ENCODE data around the gene CSRP1. TPM values are rescaled to one million over a fixed set of nuclear protein-coding genes. Genes with fewer than 3 reads are reported as not detected.

The CSRP1 gene
- total RNA-seq, 2 donors from 2014 or later: 186 to 376 TPM

GRCh38 chr1:201466492-201466891 is 40.4 kb downstream of the CSRP1 start:
- peaks cover 3% of the 10 kb centered on the region for H3K4me1 ChIP-seq
- no peaks in the 10 kb centered on the region for H3K9me3 ChIP-seq
- H3K4me3 ChIP-seq: no peak overlapping the region
- H3K36me3 ChIP-seq: no peaks in the 10 kb centered on the region
- H3K27ac ChIP-seq: no peak overlapping the region
- no peak for DNase-seq
- H3K9ac ChIP-seq (ENCODE audit: low read depth in 2 of 2, low read length in 2 of 2): peak overlapping the region; percentile 8 to 57
- H3K27me3 ChIP-seq: peaks cover 13% of the 10 kb centered on the region
- intact Hi-C loops (cut with DNase I): no loop called here
- TF ChIP-seq CTCF (IDR thresholded peaks at IDR 0.05): no peak

GRCh38 chr1:201465698-201466290 is 41.1 kb downstream of the CSRP1 start:
- Histone ChIP-seq H3K9me3 (no peaks in the 10 kb centered on the region), H3K36me3 (no peaks in the 10 kb centered on the region), H3K27ac (no peak overlapping the region), H3K27me3 (peaks cover 13% of the 10 kb centered on the region), H3K9ac (ENCODE audit: low read depth in 2 of 2, low read length in 2 of 2) (peak overlapping the region in 1 of 2 donors; percentile 57), H3K4me1 (peaks cover 3% of the 10 kb centered on the region), H3K4me3 (no peak overlapping the region)
- no peak for TF ChIP-seq CTCF (IDR thresholded peaks at IDR 0.05)
- intact Hi-C loops (cut with DNase I): no loop called here
- DNase-seq: no peak

GRCh38 chr1:201463071-201463552 is 43.8 kb downstream of the CSRP1 start:
- Histone ChIP-seq H3K27ac (no peak overlapping the region), H3K9ac (ENCODE audit: low read depth in 2 of 2, low read length in 2 of 2) (peak overlapping the region in 1 of 2 donors; percentile 9), H3K36me3 (no peaks in the 10 kb centered on the region), H3K4me1 (peaks cover under 1% of the 10 kb centered on the region), H3K4me3 (no peak overlapping the region), H3K27me3 (no peaks in the 10 kb centered on the region), H3K9me3 (no peaks in the 10 kb centered on the region)
- intact Hi-C loops (cut with DNase I): no loop called here
- TF ChIP-seq CTCF (IDR thresholded peaks at IDR 0.05): no peak
- no peak for DNase-seq

GRCh38 chr1:201461645-201462441 is 45.1 kb downstream of the CSRP1 start:
- no peaks in the 10 kb centered on the region for H3K27me3 ChIP-seq
- peak; percentile 67 for DNase-seq
- peak overlapping the region in 1 of 2 donors; percentile 26 for H3K9ac ChIP-seq (ENCODE audit: low read depth in 2 of 2, low read length in 2 of 2)
- H3K9me3 ChIP-seq: no peaks in the 10 kb centered on the region
- TF ChIP-seq CTCF (IDR thresholded peaks at IDR 0.05): no peak
- intact Hi-C loops (cut with DNase I): no loop called here
- H3K27ac ChIP-seq: peak overlapping the region; percentile 63
- no peak overlapping the region for H3K4me3 ChIP-seq
- no peaks in the 10 kb centered on the region for H3K4me1 ChIP-seq
- H3K36me3 ChIP-seq: no peaks in the 10 kb centered on the region

- TF ChIP-seq CTCF (IDR thresholded peaks at IDR 0.05): no peak
- intact Hi-C loops (cut with DNase I): no loop called here
- no peaks in the 10 kb centered on the region for H3K36me3 ChIP-seq
- H3K9ac ChIP-seq (ENCODE audit: low read depth in 2 of 2, low read length in 2 of 2): peak overlapping the region in 1 of 2 donors; percentile 2
- peak overlapping the region; percentile 63 for H3K27ac ChIP-seq
- no peaks in the 10 kb centered on the region for H3K27me3 ChIP-seq
- no peak overlapping the region for H3K4me3 ChIP-seq
- H3K4me1 ChIP-seq: no peaks in the 10 kb centered on the region
- no peaks in the 10 kb centered on the region for H3K9me3 ChIP-seq
- no peak for DNase-seq
Observed at GRCh38 chr1:201460814-201461644, 45.9 kb downstream of the CSRP1 start.
